Smooth muscle cell (in vitro differentiated cells): ENCODE results near the gene POFUT2. TPM values are rescaled to one million over a fixed set of nuclear protein-coding genes. Genes with fewer than 3 reads are reported as not detected.

Source experiments
- DNase-seq: peaks from one replicate; lab custom pipeline; 2025; ENCODE audit not compliant: unreplicated experiment; lab: John Stamatoyannopoulos, UW
- H2AFZ ChIP-seq: fragments of 200-600 bp; sonication (generic); 2 replicates; pipeline ENCODE4 v1.6.0; 2016; ENCODE audit warnings: antibody characterized with exemption, low read depth, mild to moderate bottlenecking
- H3F3A ChIP-seq: fragments of 200-600 bp; sonication (generic); 2 replicates; pipeline ENCODE4 v1.6.0; 2017; ENCODE audit warnings: antibody characterized with exemption, low read depth
- H3K27ac ChIP-seq: fragments of 200-600 bp; sonication (generic); 2 replicates; pipeline ENCODE4 v1.5.1; 2016; ENCODE audit warnings: low read depth, mild to moderate bottlenecking
- H3K27me3 ChIP-seq: fragments of 200-600 bp; sonication (generic); 2 replicates; pipeline ENCODE4 v1.6.1; 2016; ENCODE audit warnings: low read depth, mild to moderate bottlenecking
- H3K36me3 ChIP-seq: fragments of 200-600 bp; sonication (generic); 2 replicates; pipeline ENCODE4 v1.5.1; 2016; ENCODE audit warnings: low read depth
- H3K4me1 ChIP-seq: fragments of 200-600 bp; sonication (generic); 2 replicates; pipeline ENCODE4 v1.5.1; 2016; ENCODE audit warnings: low read depth
- H3K4me2 ChIP-seq: fragments of 200-600 bp; sonication (generic); 2 replicates; pipeline ENCODE4 v1.6.0; 2016; ENCODE audit warnings: mild to moderate bottlenecking
- H3K4me3 ChIP-seq: fragments of 200-600 bp; sonication (generic); 2 replicates; pipeline ENCODE4 v1.5.1; 2016; ENCODE audit warnings: mild to moderate bottlenecking
- H3K79me2 ChIP-seq: fragments of 200-600 bp; sonication (generic); 2 replicates; pipeline ENCODE4 v1.6.0; 2016; ENCODE audit warnings: low read depth, mild to moderate bottlenecking
- H3K9ac ChIP-seq: fragments of 200-600 bp; sonication (generic); 2 replicates; pipeline ENCODE4 v1.6.0; 2016; ENCODE audit warnings: low read depth
- H3K9me3 ChIP-seq: fragments of 200-600 bp; sonication (generic); replicated peaks from 2 replicates; pipeline ENCODE4 v1.5.1; 2016; ENCODE audit warnings: low read depth
- H4K20me1 ChIP-seq: fragments of 200-600 bp; sonication (generic); 2 replicates; pipeline ENCODE4 v1.6.0; 2016; ENCODE audit warnings: low read depth
- CTCF ChIP-seq: fragments of 200-600 bp; sonication (generic); IDR thresholded peaks from 2 replicates; pipeline ENCODE4 v1.5.1; 2017; ENCODE audit warnings: borderline replicate concordance, mild to moderate bottlenecking, antibody characterized with exemption; ENCODE audit not compliant: insufficient read depth, poor library complexity, severe bottlenecking
- WGBS: methylation state at CpG from one replicate; pipeline ENCODE4 v1.1.7; 2016; ENCODE audit warnings: low lambda C conversion rate; 5-methylcytosine and 5-hydroxymethylcytosine counted together
- polyA plus RNA-seq: library from polyadenylated mRNA; unstranded; fragments of >200 nt; fragmentation: Nextera tagmentation; extraction: Ambion mirVana; gene quantifications from 2 replicates; pipeline ENCODE4 v1.2.1, GENCODE V29; 2016
- total RNA-seq: library from RNA; depleted of rRNA; stranded (reverse); fragments of >200 nt; gene quantifications from 2 replicates; pipeline ENCODE4 v1.2.3, GENCODE V29; 2014

POFUT2 gene
- total and polyA plus RNA-seq, 2 experiments from 2014 or later, result 32.1 to 70.0 TPM

- peaks cover 11% of the 10 kb centered on the region for H3F3A ChIP-seq
- no peak overlapping the region for H3K9ac ChIP-seq
- H3K4me1 ChIP-seq, result peaks cover 26% of the 10 kb centered on the region
- no peaks in the 10 kb centered on the region for H3K79me2 ChIP-seq
- no peaks in the 10 kb centered on the region for H3K36me3 ChIP-seq
- peak overlapping the region; percentile 60 for H3K27ac ChIP-seq
- 94% methylated on average over 6 of the region's 6 CpGs for WGBS
- H2AFZ ChIP-seq, result no peak overlapping the region
- H3K27me3 ChIP-seq, result no peaks in the 10 kb centered on the region
- H4K20me1 ChIP-seq, result no peaks in the 10 kb centered on the region
- no peaks in the 10 kb centered on the region for H3K9me3 ChIP-seq
- no peak for TF ChIP-seq CTCF
- no peak for DNase-seq
- H3K4me2 ChIP-seq, result no peak overlapping the region
- no peak overlapping the region for H3K4me3 ChIP-seq
Measured at GRCh38 chr21:45304476-45304830, 16.8 kb upstream of the POFUT2 start.

GRCh38 chr21:45303751-45304475, 16.2 kb upstream of the POFUT2 start:
- Histone ChIP-seq H3K4me1 (peaks cover 23% of the 10 kb centered on the region), H3K4me2 (no peak overlapping the region), H3K36me3 (no peaks in the 10 kb centered on the region), H3K79me2 (no peaks in the 10 kb centered on the region), H3K9ac (no peak overlapping the region), H3K9me3 (no peaks in the 10 kb centered on the region), H4K20me1 (no peaks in the 10 kb centered on the region), H3K27ac (no peak overlapping the region), H3K27me3 (no peaks in the 10 kb centered on the region), H3K4me3 (no peak overlapping the region), H2AFZ (no peak overlapping the region), H3F3A (peaks cover 10% of the 10 kb centered on the region)
- no peak for DNase-seq
- no peak for TF ChIP-seq CTCF
- WGBS, result 91% methylated on average over 18 of the region's 19 CpGs

DNA sequence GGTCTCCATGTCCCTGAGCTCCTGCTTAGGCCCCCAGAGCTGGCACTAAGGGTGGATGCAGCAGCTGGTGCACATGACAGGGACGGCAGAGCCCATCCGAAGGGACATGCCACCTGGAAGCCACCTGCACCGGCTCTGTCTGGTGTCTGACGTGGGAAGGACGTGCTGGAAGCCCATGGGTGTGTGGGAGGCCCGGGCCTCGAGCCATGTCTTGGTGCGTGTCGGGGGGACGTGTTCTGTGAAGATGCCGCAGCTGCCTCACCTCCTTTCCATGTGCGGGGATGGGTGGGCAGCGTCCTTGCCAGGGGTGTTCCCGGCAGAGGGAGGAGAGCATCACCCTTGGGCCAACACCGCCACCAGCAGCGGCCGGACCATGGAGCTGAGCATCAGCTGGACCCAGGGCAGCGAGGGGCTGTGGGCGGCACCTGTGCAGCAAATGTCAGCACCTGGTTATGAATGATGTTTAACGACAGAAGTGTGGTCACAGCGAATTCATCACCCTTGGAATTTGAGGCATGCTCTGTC, 15.5 kb upstream of the POFUT2 start:
- H3K4me3 ChIP-seq, result no peak overlapping the region
- H3K27ac ChIP-seq, result no peak overlapping the region
- DNase-seq, result no peak
- peaks cover 5% of the 10 kb centered on the region for H3K79me2 ChIP-seq
- H3K9ac ChIP-seq, result no peak overlapping the region
- no peaks in the 10 kb centered on the region for H3K27me3 ChIP-seq
- H2AFZ ChIP-seq, result no peak overlapping the region
- WGBS, result 95% methylated on average over 20 of the region's 21 CpGs
- no peak overlapping the region for H3K4me2 ChIP-seq
- H3K9me3 ChIP-seq, result no peaks in the 10 kb centered on the region
- peaks cover 16% of the 10 kb centered on the region for H3K4me1 ChIP-seq
- peaks cover 7% of the 10 kb centered on the region for H3F3A ChIP-seq
- H3K36me3 ChIP-seq, result no peaks in the 10 kb centered on the region
- H4K20me1 ChIP-seq, result no peaks in the 10 kb centered on the region
- no peak for TF ChIP-seq CTCF
